IPS DF 6.9 (cell line): ENCODE measurements around the gene FOXP1.
"Not testable (repeated sequence)": the region's sequence is repeated elsewhere in the genome, so short reads cannot be mapped to it uniquely, and the experiment has no call there.

Experiments used
- DNase-seq: peaks from one replicate; pipeline ENCODE4 v3.0.0-alpha.2; 2013; ENCODE audit warnings: low read depth, low spot score
- H3K27ac ChIP-seq: one replicate; pipeline ENCODE4 v1.5.1; 2013; ENCODE audit warnings: low read length, control low read depth
- H3K27me3 ChIP-seq: 2 replicates; pipeline ENCODE4 v1.6.1; 2013; ENCODE audit warnings: mild to moderate bottlenecking, low read length; ENCODE audit not compliant: control insufficient read depth, insufficient read depth
- H3K36me3 ChIP-seq: 2 replicates; pipeline ENCODE4 v1.6.1; 2013; ENCODE audit warnings: low read length; ENCODE audit not compliant: control insufficient read depth, insufficient read depth
- H3K4me1 ChIP-seq: 2 replicates; pipeline ENCODE4 v1.6.1; 2013; ENCODE audit warnings: low read length; ENCODE audit not compliant: control insufficient read depth, insufficient read depth
- H3K4me3 ChIP-seq: 2 replicates; pipeline ENCODE4 v1.5.1; 2013; ENCODE audit warnings: mild to moderate bottlenecking, low read length
- H3K9me3 ChIP-seq: 2 replicates; pipeline ENCODE4 v1.6.1; 2013; ENCODE audit warnings: low read length, inconsistent platforms; ENCODE audit not compliant: control insufficient read depth, insufficient read depth
- WGBS: extraction: QIAGEN DNeasy Blood & Tissue Kit; methylation state at CpG from one replicate; pipeline ENCODE4 v1.1.7; 2013; ENCODE audit warnings: mixed read lengths, missing lambda C conversion rate; ENCODE audit not compliant: insufficient read length, insufficient coverage; 5-methylcytosine and 5-hydroxymethylcytosine counted together

Gene FOXP1

DNA sequence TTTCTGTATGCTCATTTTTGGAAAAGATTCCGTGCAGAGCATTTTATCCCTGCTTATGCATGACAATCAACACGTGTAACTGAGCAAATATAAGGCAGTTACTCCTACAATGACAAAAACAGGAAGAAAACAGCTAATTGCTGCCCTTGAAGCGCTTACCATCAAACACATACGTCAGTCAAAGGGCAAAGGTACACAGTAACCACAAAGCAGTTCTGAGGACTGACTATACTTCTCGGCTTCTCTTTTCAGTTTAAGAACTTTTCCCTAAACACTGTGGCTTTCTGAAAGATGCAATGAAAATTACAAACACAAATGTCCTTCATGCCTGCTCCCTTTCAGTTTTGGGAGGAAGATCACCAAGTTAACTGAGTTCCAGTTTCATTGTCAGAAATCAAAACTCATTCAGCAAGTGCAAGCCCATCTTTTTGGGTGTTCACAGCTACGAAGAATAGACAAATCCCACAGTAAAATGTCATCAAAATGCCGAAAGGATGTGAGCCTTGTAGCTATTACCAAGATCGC is 602.8 kb downstream of the FOXP1 start:
- Histone ChIP-seq H3K9me3 (no peaks in the 10 kb centered on the region), H3K4me3 (no peak overlapping the region), H3K27ac (no peak overlapping the region), H3K4me1 (no peaks in the 10 kb centered on the region), H3K27me3 (no peaks in the 10 kb centered on the region), H3K36me3 (no peaks in the 10 kb centered on the region; the same call in 1 of the 2 replicates)
- WGBS, result no CpG with 5 or more reads among the region's 8 CpGs
- DNase-seq, result no peak

DNA sequence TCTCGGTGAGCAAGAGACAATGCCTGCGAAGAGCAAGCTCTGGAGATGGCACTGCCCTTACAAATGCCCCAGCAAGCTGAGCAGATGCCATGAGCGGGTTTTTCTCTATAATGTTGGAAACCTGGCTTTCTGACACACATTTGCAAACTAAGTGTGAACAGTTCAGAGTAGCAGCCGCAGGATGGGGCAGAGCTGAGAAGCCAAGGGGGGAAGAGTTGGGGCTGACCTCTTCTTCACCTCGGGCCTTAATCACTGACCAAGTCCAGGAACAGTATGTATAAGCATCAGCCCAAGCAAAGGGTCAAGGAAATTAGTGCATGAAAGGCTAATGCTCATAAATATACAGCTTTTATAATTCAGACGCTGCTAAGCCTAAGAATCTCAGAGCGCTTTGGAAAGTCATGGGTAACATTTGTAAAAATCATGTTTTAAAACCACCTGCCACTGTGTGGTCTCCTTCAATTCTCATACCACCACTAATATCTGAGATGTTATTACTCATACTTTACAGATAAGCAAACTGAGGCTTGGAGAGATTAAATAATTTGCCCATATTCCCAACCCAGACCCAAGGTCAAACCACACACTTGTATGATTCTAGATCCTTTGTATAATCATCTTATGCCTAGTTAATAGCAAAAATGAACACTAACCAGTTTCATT is 603.4 kb downstream of the FOXP1 start:
- no peak overlapping the region for H3K4me3 ChIP-seq
- no peak for DNase-seq
- H3K27me3 ChIP-seq, result no peaks in the 10 kb centered on the region
- WGBS, result no CpG with 5 or more reads among the region's 7 CpGs
- H3K4me1 ChIP-seq, result no peaks in the 10 kb centered on the region
- H3K27ac ChIP-seq, result no peak overlapping the region
- no peaks in the 10 kb centered on the region for H3K9me3 ChIP-seq
- no peaks in the 10 kb centered on the region; the same call in 1 of the 2 replicates for H3K36me3 ChIP-seq

DNA sequence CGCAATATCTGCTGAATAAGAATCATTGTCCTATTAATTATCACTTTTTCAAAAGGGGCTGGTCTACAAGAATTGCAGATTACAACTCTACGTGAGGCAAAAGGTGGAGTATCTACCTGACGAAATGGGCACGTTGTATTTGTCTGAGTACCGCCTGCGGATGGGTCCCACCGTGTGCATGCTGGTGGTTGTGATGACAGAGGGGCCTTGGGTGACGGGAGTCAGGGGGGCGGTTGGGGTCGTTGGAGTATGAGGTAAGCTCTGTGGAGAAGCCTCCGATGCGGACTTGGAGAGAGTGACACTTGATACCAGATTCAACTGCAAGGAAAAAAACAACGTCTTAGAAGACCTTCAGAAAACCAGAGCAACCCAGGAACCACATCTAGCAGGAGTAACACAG is 605.8 kb downstream of the FOXP1 start:
- H3K27ac ChIP-seq, result no peak overlapping the region
- H3K9me3 ChIP-seq, result no peaks in the 10 kb centered on the region
- no peaks in the 10 kb centered on the region for H3K4me1 ChIP-seq
- H3K4me3 ChIP-seq, result no peak overlapping the region
- no peaks in the 10 kb centered on the region; the same call in 1 of the 2 replicates for H3K36me3 ChIP-seq
- WGBS, result no CpG with 5 or more reads among the region's 13 CpGs
- DNase-seq, result no peak
- no peaks in the 10 kb centered on the region for H3K27me3 ChIP-seq

DNA sequence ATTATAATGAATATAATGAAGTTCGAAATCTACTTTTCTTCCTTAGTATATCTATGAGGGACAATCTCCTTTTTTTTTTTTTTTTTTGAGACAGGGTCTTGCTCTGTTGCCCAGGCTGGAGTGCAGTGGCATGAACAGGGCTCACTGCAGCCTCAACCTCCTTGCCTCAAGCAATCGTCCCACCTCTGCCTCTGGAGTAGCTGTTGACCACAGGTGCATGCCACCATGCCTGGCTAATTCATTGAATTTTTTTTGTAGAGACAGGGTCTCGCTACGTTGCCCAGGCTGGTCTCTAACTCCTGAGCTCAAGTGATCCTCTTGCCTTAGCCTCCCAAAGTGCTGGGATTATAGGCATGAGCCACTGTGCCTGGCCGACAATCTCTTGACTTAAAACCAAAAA is 607.5 kb downstream of the FOXP1 start:
- not testable (repeated sequence) for H3K9me3 ChIP-seq, H3K4me3 ChIP-seq, H3K27me3 ChIP-seq, DNase-seq, H3K4me1 ChIP-seq, H3K36me3 ChIP-seq, H3K27ac ChIP-seq
- WGBS, result no CpG with 5 or more reads among the region's 5 CpGs

DNA sequence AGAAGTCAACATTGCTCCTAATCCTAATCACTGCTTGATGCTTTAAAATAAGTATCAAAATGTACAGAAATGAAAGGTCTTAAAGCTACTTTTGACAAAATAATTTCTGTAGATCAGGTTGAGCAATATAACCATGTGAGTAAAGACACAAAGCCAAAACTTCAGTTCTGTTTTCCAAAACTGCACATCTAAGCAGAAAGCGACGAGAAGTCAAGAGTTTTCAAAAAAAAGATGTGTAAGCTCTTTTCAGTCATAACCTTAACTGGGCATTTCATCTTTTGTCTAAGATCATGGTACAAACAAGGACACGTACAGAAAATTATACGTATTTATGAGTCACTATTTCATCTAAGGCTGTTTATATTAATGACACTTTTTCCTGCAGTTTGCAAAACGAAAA is 608.8 kb downstream of the FOXP1 start:
- H3K4me3 ChIP-seq, result no peak overlapping the region
- no peak overlapping the region for H3K27ac ChIP-seq
- H3K9me3 ChIP-seq, result no peaks in the 10 kb centered on the region
- WGBS, result no CpG with 5 or more reads among the region's 5 CpGs
- no peaks in the 10 kb centered on the region for H3K27me3 ChIP-seq
- DNase-seq, result no peak
- no peaks in the 10 kb centered on the region; the same call in 1 of the 2 replicates for H3K36me3 ChIP-seq
- H3K4me1 ChIP-seq, result peaks cover 2% of the 10 kb centered on the region; the same call in 1 of the 2 replicates

DNA sequence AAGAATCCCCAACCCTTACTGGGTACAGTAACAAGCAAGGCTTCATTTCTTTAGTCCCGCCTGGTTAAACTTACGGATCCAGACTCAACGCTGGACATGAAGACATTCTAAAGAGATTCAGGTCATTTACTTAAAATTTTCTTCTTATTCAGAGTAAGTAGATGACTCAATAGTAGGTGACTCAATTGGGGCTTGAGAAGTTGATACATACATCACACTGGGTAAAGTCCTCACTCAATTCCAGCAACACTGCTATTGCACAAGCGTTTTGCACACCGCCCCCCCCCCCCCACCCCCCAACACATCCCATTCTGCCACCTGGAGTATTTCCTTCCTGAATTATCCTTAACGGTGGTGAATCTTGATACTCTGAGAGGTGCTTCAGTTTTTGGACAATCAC is 610.0 kb downstream of the FOXP1 start:
- no peaks in the 10 kb centered on the region for H3K9me3 ChIP-seq
- H3K36me3 ChIP-seq, result no peaks in the 10 kb centered on the region; the same call in 1 of the 2 replicates
- no peaks in the 10 kb centered on the region for H3K27me3 ChIP-seq
- no peak for DNase-seq
- no peak overlapping the region for H3K4me3 ChIP-seq
- H3K4me1 ChIP-seq, result peaks cover 2% of the 10 kb centered on the region; the same call in 1 of the 2 replicates
- no peak overlapping the region for H3K27ac ChIP-seq
- WGBS, result no CpG with 5 or more reads among the region's 6 CpGs

DNA sequence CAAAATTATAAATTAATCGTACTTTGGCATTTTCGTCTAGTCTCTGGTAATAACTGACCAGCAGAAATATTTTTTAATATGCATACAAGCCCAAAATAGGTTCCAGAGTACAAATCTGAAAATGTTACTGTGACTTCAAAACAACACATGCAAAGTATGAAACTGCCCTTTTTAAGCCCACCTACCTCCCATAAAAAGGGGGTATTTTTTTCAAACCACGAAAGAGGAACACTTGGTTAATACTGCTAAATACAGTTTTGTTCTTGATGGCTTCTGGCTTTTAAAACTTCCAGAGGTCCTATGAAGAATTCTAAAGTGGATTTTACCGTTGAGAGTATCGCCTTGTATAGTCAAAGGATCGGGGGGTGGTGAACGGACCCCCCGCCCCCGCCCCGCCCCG is 610.7 kb downstream of the FOXP1 start:
- no CpG with 5 or more reads among the region's 11 CpGs for WGBS
- no peaks in the 10 kb centered on the region for H3K27me3 ChIP-seq
- no peak overlapping the region for H3K27ac ChIP-seq
- H3K9me3 ChIP-seq, result no peaks in the 10 kb centered on the region
- no peaks in the 10 kb centered on the region; the same call in 1 of the 2 replicates for H3K36me3 ChIP-seq
- DNase-seq, result no peak
- H3K4me1 ChIP-seq, result peaks cover 2% of the 10 kb centered on the region; the same call in 1 of the 2 replicates
- H3K4me3 ChIP-seq, result no peak overlapping the region

DNA sequence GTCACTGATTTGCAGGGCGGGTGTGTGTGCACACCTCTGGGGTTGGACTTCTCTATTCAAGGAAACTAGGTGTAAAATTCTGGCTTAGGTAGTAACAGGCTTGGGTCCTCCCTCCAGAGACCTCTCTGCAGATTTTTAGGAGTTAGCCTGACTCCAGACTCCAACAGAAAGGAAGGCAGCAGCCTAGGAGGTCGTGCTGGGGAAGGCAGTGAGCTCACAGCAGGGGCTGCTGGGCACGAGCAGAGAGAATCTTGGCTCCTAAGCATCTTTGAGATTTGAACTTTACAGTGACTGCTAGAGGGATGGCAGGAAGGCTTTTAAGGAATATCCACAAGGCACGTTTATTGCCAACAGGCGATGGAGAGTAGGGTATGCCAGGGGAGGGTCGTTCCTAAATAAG is 612.6 kb downstream of the FOXP1 start:
- Histone ChIP-seq H3K4me1 (peaks cover 2% of the 10 kb centered on the region; the same call in 1 of the 2 replicates), H3K27me3 (no peaks in the 10 kb centered on the region), H3K27ac (no peak overlapping the region), H3K36me3 (no peaks in the 10 kb centered on the region), H3K4me3 (no peak overlapping the region), H3K9me3 (no peaks in the 10 kb centered on the region)
- DNase-seq, result no peak
- WGBS, result no CpG with 5 or more reads among the region's 6 CpGs

DNA sequence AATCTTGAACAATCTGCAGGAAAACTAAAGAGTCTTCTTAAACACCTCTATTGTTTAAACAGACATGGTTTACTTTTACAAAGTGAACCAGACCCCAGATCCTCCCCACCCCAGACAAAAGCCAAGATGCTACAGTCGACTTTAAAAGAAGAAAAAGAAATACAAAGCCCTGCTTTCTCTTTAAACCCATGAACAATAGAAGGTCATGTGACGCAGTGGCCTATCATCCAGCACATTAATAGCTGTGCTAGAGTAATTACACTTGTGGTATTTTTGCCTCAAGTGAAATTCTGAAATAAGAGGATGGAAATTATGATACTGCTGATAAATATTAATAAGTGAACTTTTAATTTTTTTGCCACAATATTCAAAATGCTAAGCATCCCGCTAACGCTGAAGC is 613.4 kb downstream of the FOXP1 start:
- WGBS, result no CpG with 5 or more reads among the region's 4 CpGs
- DNase-seq, result no peak
- Histone ChIP-seq H3K27me3 (no peaks in the 10 kb centered on the region), H3K4me3 (no peak overlapping the region), H3K9me3 (no peaks in the 10 kb centered on the region), H3K27ac (no peak overlapping the region), H3K4me1 (peaks cover 2% of the 10 kb centered on the region; the same call in 1 of the 2 replicates), H3K36me3 (no peaks in the 10 kb centered on the region)

DNA sequence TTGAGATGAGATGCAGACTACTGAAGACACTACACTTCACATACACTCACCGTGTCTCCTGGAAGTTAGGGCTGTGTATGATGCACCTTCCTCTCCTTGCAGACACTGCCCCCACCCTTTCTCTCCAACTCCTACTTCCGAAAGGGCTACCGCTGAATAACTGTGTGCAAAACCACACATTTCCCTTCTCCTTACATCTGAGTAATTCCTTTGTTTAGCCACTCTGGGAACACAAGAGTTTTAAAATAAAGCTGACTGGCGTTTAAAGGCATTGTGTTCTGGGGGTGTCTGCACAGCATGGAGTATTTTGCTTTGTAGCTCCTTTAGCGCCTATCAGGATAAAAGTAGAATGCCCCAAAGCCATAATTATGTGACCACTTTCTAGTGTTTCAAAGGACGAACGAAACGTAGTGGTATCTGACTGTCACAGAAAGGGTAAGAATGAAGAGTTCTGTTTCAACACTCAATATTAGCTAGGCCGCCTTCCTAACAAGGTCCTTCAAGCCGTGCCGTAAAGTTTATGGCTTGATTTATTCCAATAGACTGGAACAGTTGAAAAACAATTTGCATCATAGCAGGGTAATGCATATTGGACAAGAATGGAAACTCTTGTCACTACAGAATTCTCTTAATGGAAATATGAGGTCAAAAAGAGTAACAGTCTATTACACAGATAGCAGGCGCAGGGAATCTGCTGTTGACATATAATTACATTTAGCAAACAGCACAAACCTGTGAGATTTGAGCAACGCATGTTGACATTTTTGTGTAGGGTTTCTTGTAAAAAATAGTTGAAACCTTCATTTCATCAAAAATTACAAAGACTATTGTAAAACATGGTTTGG is 619.9 kb downstream of the FOXP1 start:
- Histone ChIP-seq H3K9me3 (no peaks in the 10 kb centered on the region), H3K4me3 (no peak overlapping the region), H3K36me3 (no peaks in the 10 kb centered on the region), H3K27me3 (no peaks in the 10 kb centered on the region), H3K4me1 (no peaks in the 10 kb centered on the region), H3K27ac (no peak overlapping the region)
- whole genome bisulfite sequencing, result no CpG with 5 or more reads among the region's 13 CpGs
- DNase-seq, result no peak
